Measurements from ENCODE around the gene NDUFB5.

GRCh38 chr3:179560791-179561190, 43.8 kb upstream of the NDUFB5 start:
- no peak for TF ChIP-seq CTCF (IDR thresholded peaks at IDR 0.05; ENCODE audit: insufficient read depth, low read depth, low read length)
- no peak for TF ChIP-seq EZH2 (IDR thresholded peaks at IDR 0.05; ENCODE audit: insufficient read depth, low read length)
